Thoracic aorta (tissue), 2 donors: ENCODE measurements around the gene PRRT3. TPM values are rescaled to one million over a fixed set of nuclear protein-coding genes. Genes with fewer than 3 reads are reported as not detected.

ENCODE experiments used
- ATAC-seq: fragments of 150-250 bp; one replicate; pipeline ENCODE4 v1.8.0; 2017; ENCODE audit warnings: low read depth; ENCODE audit not compliant: insufficient number of reproducible peaks, low FRiP score
- DNase-seq: peaks from one replicate; pipeline ENCODE4 v3.0.0-alpha.2; 2020; ENCODE audit warnings: low spot score
- H3K27ac ChIP-seq, 2 donors: fragments of 200-600 bp; sonication (generic); 1 replicate in 1 of 2; 2 replicates in 1 of 2; pipeline ENCODE4 v1.5.1; 2016; ENCODE audit warnings: mild to moderate bottlenecking in 2 of 2, moderate library complexity in 2 of 2
- H3K27me3 ChIP-seq: fragments of 200-600 bp; sonication (generic); replicated peaks from 2 replicates; pipeline ENCODE4 v1.6.0; 2016; ENCODE audit warnings: mild to moderate bottlenecking; ENCODE audit not compliant: insufficient read depth
- H3K36me3 ChIP-seq: fragments of 200-600 bp; sonication (generic); one replicate; pipeline ENCODE4 v1.5.1; 2016
- H3K4me1 ChIP-seq, 2 donors: fragments of 200-600 bp; sonication (generic); 1 replicate in 1 of 2; 2 replicates in 1 of 2; pipeline versions ENCODE4 v1.5.1 to v1.6.0; 2016; ENCODE audit warnings: low read depth in 2 of 2, mild to moderate bottlenecking in 1 of 2; ENCODE audit not compliant: control insufficient read depth in 1 of 2
- H3K4me3 ChIP-seq: fragments of 200-600 bp; sonication (generic); 2 replicates; pipeline ENCODE4 v1.5.1; 2016; ENCODE audit warnings: mild to moderate bottlenecking
- H3K9me3 ChIP-seq: fragments of 200-600 bp; sonication (generic); 2 replicates; pipeline ENCODE4 v1.5.1; 2016
- total RNA-seq, 2 donors: library from RNA; depleted of rRNA; stranded (reverse); fragments of >200 nt; gene quantifications; one replicate each; pipeline versions ENCODE4 v1.1.0 to v1.2.3, GENCODE V29; 2016
- TF ChIP-seq, protein P1 (sequence below): fragments of 200-600 bp; sonication (generic); IDR thresholded peaks from one replicate; pipeline ENCODE4 v1.5.1; 2019; ENCODE audit warnings: antibody characterized with exemption

The PRRT3 gene
- total RNA-seq, 2 donors from 2014 or later = 3.3 to 5.8 TPM

DNA sequence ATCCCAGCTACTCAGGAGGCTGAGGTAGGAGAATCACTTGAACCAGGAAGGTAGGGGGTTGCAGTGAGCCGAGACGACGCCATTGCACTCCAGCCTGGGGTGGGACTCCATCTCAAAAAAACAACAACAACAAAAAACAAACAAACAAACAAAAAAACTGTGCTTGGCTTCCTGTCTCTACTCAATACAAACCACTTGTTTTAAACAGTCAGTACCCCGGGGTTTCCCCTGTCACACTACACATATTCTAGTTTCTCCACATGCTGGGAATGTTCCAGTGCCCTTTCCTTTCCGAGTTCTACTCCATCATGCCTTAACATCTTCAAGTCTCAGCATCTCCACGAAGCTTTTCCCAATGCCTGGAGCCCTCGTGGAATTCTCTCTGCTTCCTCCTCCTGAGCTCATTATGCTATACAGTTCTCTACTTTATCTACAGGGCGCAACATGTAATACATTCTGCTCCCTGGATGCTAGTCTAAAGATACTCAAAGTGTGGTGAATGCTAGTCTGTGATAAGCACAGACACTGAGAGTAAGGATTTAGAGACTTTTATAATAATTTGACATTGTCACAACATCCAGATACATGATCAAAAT is 26.6 kb upstream of the PRRT3 start:
- Histone ChIP-seq H3K4me3 (no peak overlapping the region), H3K36me3 (peaks cover 6% of the 10 kb centered on the region), H3K27me3 (no peaks in the 10 kb centered on the region), H3K4me1 (peaks cover 15 to 26% of the 10 kb centered on the region in 2 donors), H3K27ac (peak overlapping the region; percentile 50 to 90), H3K9me3 (no peaks in the 10 kb centered on the region)
- ATAC-seq = no peak
- TF ChIP-seq, protein P1, sequence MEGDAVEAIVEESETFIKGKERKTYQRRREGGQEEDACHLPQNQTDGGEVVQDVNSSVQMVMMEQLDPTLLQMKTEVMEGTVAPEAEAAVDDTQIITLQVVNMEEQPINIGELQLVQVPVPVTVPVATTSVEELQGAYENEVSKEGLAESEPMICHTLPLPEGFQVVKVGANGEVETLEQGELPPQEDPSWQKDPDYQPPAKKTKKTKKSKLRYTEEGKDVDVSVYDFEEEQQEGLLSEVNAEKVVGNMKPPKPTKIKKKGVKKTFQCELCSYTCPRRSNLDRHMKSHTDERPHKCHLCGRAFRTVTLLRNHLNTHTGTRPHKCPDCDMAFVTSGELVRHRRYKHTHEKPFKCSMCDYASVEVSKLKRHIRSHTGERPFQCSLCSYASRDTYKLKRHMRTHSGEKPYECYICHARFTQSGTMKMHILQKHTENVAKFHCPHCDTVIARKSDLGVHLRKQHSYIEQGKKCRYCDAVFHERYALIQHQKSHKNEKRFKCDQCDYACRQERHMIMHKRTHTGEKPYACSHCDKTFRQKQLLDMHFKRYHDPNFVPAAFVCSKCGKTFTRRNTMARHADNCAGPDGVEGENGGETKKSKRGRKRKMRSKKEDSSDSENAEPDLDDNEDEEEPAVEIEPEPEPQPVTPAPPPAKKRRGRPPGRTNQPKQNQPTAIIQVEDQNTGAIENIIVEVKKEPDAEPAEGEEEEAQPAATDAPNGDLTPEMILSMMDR = no peak
- no peak for DNase-seq

DNA sequence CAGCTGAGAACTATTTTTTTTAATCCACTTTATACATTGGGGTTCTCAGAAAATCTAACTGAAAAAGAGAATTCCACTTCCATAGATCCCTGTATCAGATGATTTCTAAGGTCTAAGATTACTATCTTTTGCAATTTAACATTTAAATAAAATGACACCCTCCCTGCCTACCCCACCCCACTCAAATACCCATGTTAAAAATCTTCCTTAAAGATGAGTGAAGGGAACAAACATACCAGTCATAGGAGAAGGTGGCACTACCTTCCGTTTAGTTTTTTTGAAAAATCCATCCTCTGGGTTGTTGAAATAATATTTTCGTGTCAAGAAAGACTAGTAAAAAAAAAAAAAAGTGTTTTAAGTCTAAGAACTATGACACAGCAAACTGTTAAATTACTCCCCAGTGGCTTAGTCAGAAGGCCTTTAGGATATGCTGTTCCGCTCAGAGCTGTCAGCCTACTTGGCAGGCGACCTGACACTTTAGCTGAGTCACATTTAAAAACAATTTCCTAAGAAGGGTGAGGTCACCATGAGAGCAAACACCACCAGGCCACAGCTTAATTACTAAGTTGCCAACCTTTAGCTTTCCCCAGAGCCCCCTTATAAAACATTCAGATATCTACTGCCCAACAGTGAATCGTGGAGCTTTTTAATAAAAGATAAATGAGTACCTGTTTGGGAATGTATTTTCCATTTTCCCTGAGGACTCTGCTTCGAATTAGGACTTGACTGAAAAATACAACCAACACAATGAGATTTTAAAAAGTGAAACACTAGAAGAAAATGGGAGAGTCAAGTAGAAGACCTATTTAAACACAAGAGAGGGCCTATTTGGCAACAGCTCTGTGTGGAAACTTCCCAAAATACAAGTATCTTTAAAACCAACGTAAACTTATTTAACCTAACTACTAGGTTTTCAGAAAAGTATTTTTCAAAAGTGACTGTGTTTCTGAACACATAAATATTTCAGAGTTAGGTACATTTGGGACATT is 24.8 kb upstream of the PRRT3 start:
- Histone ChIP-seq H3K27me3 (no peaks in the 10 kb centered on the region), H3K36me3 (peaks cover 16% of the 10 kb centered on the region), H3K4me1 (peaks cover 15 to 18% of the 10 kb centered on the region in 2 donors), H3K27ac (peak overlapping the region; percentile 72 to 90), H3K4me3 (peak overlapping the region; percentile 9), H3K9me3 (no peaks in the 10 kb centered on the region)
- TF ChIP-seq, protein P1 = no peak
- ATAC-seq = peak; percentile 100
- DNase-seq = peak; percentile 67

DNA sequence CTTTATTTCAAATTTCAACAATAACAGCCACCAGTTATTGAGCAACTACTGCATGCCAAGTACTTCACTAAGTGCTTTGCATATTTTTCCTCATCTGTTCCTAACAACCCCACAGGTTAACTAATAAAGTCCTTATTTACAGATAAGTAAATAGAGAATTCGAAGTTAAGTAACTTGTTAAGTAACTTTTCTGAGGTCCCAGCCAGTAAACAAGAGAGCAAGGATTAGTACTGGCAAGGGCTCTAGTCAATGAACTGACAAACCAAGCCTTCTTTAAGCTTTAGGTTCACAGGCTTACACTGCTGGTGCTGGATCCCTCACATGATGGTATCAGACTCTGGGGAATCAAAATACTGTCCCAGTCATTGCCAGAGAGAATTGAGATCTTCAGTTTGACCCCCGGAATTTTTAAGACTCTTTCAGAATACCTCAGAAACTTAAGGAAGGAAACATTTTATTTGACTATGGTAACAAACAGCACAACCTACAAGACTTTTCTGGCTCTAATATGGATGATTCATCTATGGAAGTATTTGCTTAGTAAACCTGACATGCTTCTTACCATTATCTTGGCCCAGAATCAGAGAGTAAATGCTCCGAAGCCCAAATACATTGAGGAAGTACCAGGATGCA is 17.9 kb upstream of the PRRT3 start:
- Histone ChIP-seq H3K27me3 (no peaks in the 10 kb centered on the region), H3K4me3 (no peak overlapping the region), H3K36me3 (peaks cover 39% of the 10 kb centered on the region), H3K9me3 (no peaks in the 10 kb centered on the region), H3K4me1 (no peaks in the 10 kb centered on the region), H3K27ac (no peak overlapping the region)
- ATAC-seq (no peak), DNase-seq (no peak)
- TF ChIP-seq, protein P1 = no peak

DNA sequence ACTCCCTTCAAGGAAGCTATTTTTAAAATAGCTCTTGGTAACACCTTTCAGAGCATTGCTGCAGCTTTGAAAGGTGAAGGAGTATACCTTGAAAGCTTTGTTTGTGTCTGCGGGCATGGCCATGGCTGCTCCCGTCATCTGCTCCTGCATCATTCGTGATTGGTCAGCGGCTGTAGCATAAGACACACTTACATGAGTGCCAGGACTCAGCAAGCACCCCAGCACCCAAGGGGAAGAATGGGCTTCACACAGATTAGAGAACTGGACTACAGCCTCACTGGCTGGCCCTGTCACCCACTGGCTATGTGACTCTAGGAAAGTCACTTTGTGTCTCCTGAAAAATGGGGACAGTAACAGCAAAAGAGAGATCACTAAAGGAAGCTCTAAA is 17.4 kb upstream of the PRRT3 start:
- ATAC-seq (no peak), DNase-seq (no peak)
- Histone ChIP-seq H3K4me3 (no peak overlapping the region), H3K36me3 (peaks cover 39% of the 10 kb centered on the region), H3K4me1 (no peaks in the 10 kb centered on the region), H3K27ac (no peak overlapping the region), H3K27me3 (no peaks in the 10 kb centered on the region), H3K9me3 (no peaks in the 10 kb centered on the region)
- TF ChIP-seq, protein P1 = no peak

DNA sequence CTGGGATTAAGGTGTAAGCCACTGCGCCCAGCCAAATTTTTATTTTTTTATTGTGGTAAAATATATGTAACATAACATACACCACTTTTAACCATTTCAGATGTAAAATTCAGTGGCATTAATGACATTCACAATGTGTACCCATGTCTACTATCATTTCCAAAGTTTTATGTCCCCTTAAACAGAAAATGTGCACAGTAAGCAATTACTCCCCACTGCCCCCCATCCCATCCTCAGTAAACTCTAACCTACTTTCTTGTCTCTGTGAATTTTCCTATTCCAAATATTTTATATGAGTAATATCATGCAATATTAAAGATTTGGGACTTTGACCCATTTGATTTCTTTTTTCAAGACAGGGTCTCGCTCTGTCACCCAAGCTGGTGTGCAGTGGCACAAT is 14.6 kb upstream of the PRRT3 start:
- Histone ChIP-seq H3K4me3 (no peak overlapping the region), H3K9me3 (no peaks in the 10 kb centered on the region), H3K36me3 (peaks cover 37% of the 10 kb centered on the region), H3K27me3 (no peaks in the 10 kb centered on the region), H3K4me1 (no peaks in the 10 kb centered on the region), H3K27ac (no peak overlapping the region)
- DNase-seq (no peak), ATAC-seq (no peak)
- TF ChIP-seq, protein P1 = no peak
